ENCODE measurements around the gene PSMD11. TPM values are rescaled to one million over a fixed set of nuclear protein-coding genes. Genes with fewer than 3 reads are reported as not detected.
A peak's percentile ranks its signal among the peaks of the same experiment; 100 is the strongest.

PSMD11 gene
- total RNA-seq, 3 donors from 2014 or later, result 49.2 to 61.9 (median 56.6) TPM

- intact Hi-C loops (cut with DNase I; ENCODE audit: low total_unique reads), result no loop called here
- Histone ChIP-seq H3K4me1 (no peaks in the 10 kb centered on the region), H3K27me3 (no peaks in the 10 kb centered on the region), H3K4me3 (no peak overlapping the region), H3K9me3 (no peaks in the 10 kb centered on the region), H3K36me3 (no peaks in the 10 kb centered on the region), H3K27ac (no peak overlapping the region)
- TF ChIP-seq POLR2AphosphoS5 (IDR thresholded peaks at IDR 0.05), result no peak
- TF ChIP-seq CTCF (IDR thresholded peaks at IDR 0.05), result peak in 1 of 3 donors; percentile 21
- no peak for TF ChIP-seq POLR2A (IDR thresholded peaks at IDR 0.05)
- no peak for DNase-seq (ENCODE audit: low spot score in 2 of 2)
Observed at GRCh38 chr17:32461853-32462617, 17.7 kb downstream of the PSMD11 start.

GRCh38 chr17:32463304-32463703 is 19.0 kb downstream of the PSMD11 start:
- Histone ChIP-seq H3K4me1 (no peaks in the 10 kb centered on the region), H3K4me3 (no peak overlapping the region), H3K36me3 (no peaks in the 10 kb centered on the region), H3K27ac (no peak overlapping the region), H3K27me3 (no peaks in the 10 kb centered on the region), H3K9me3 (no peaks in the 10 kb centered on the region)
- intact Hi-C loops (cut with DNase I; ENCODE audit: low total_unique reads), result no loop called here
- TF ChIP-seq POLR2A (IDR thresholded peaks at IDR 0.05) (no peak), POLR2AphosphoS5 (IDR thresholded peaks at IDR 0.05) (no peak), CTCF (IDR thresholded peaks at IDR 0.05) (no peak)
- DNase-seq (ENCODE audit: low spot score in 2 of 2), result no peak

DNA sequence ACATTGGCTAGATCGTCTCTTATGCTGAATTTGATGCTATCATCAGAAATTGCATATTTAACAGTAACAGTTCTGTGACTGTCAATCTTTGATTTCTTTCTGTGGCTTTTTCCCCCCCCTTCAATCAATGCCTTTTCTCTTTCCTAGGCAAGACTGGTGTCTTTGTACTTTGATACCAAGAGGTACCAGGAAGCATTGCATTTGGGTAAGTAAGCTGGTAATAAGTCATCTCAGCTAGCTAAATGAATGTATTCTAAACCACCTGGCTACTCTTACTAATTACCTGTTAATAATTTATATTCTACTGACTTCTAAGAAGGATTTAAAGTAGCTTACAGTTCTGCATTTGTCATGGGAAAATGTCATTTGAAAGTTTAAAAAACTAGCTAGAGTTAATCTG is 20.1 kb downstream of the PSMD11 start:
- H3K27me3 ChIP-seq, result no peaks in the 10 kb centered on the region
- no peak overlapping the region for H3K4me3 ChIP-seq
- H3K9me3 ChIP-seq, result no peaks in the 10 kb centered on the region
- no peak overlapping the region for H3K27ac ChIP-seq
- intact Hi-C loops (cut with DNase I; ENCODE audit: low total_unique reads), result no loop called here
- H3K4me1 ChIP-seq, result no peaks in the 10 kb centered on the region
- no peaks in the 10 kb centered on the region for H3K36me3 ChIP-seq
- TF ChIP-seq POLR2A (IDR thresholded peaks at IDR 0.05) (no peak), POLR2AphosphoS5 (IDR thresholded peaks at IDR 0.05) (no peak), CTCF (IDR thresholded peaks at IDR 0.05) (no peak)
- DNase-seq (ENCODE audit: low spot score in 2 of 2), result no peak

- Histone ChIP-seq H3K9me3 (no peaks in the 10 kb centered on the region), H3K27me3 (no peaks in the 10 kb centered on the region), H3K4me1 (no peaks in the 10 kb centered on the region), H3K27ac (no peak overlapping the region), H3K36me3 (no peaks in the 10 kb centered on the region), H3K4me3 (no peak overlapping the region)
- TF ChIP-seq POLR2A (IDR thresholded peaks at IDR 0.05), result no peak
- TF ChIP-seq POLR2AphosphoS5 (IDR thresholded peaks at IDR 0.05), result no peak
- TF ChIP-seq CTCF (IDR thresholded peaks at IDR 0.05), result no peak
- no peak for DNase-seq (ENCODE audit: low spot score in 2 of 2)
- intact Hi-C loops (cut with DNase I; ENCODE audit: low total_unique reads), result no loop called here
Observed at GRCh38 chr17:32467949-32468348, 23.6 kb downstream of the PSMD11 start.

- no peaks in the 10 kb centered on the region for H3K4me1 ChIP-seq
- no peak overlapping the region for H3K27ac ChIP-seq
- no peak for DNase-seq (ENCODE audit: low spot score in 2 of 2)
- no peaks in the 10 kb centered on the region for H3K9me3 ChIP-seq
- H3K27me3 ChIP-seq, result no peaks in the 10 kb centered on the region
- intact Hi-C loops (cut with DNase I; ENCODE audit: low total_unique reads), result no loop called here
- H3K36me3 ChIP-seq, result no peaks in the 10 kb centered on the region
- H3K4me3 ChIP-seq, result no peak overlapping the region
- TF ChIP-seq POLR2AphosphoS5 (IDR thresholded peaks at IDR 0.05), result no peak
- no peak for TF ChIP-seq CTCF (IDR thresholded peaks at IDR 0.05)
- no peak for TF ChIP-seq POLR2A (IDR thresholded peaks at IDR 0.05)
Observed at GRCh38 chr17:32470405-32471167, 26.3 kb downstream of the PSMD11 start.
